ENCODE measurements around the gene SERGEF. TPM values are rescaled to one million over a fixed set of nuclear protein-coding genes. Genes with fewer than 3 reads are reported as not detected.

SERGEF gene
- total RNA-seq, 1 donor from 2014 or later: 17.6 TPM

- Mint-ChIP-seq H3K4me1 (ENCODE audit: low read depth, unreplicated experiment) (peaks cover 2% of the 10 kb centered on the region), H3K27me3 (ENCODE audit: low read depth, unreplicated experiment) (peaks cover 61% of the 10 kb centered on the region), H3K9me3 (ENCODE audit: unreplicated experiment) (no peaks in the 10 kb centered on the region), H3K36me3 (ENCODE audit: low read depth, unreplicated experiment) (no peaks in the 10 kb centered on the region), H3K27ac (ENCODE audit: unreplicated experiment) (no peak overlapping the region), H3K4me3 (ENCODE audit: unreplicated experiment) (no peak overlapping the region)
- Histone ChIP-seq H4K20me1 (ENCODE audit: insufficient read depth, low read length) (no peaks in the 10 kb centered on the region), H3K79me2 (ENCODE audit: insufficient read depth, low read length) (no peaks in the 10 kb centered on the region), H3K4me2 (ENCODE audit: low read length) (no peak overlapping the region), H2AFZ (ENCODE audit: low read depth, low read length) (no peak overlapping the region), H3K9me3 (ENCODE audit: insufficient read depth, low read depth, low read length) (no peaks in the 10 kb centered on the region), H3K9ac (ENCODE audit: low read length) (no peak overlapping the region), H3K36me3 (ENCODE audit: insufficient read depth, low read length) (no peaks in the 10 kb centered on the region), H3K27me3 (ENCODE audit: insufficient read depth, low read length) (peaks cover 3% of the 10 kb centered on the region), H3K27ac (ENCODE audit: low read depth, low read length) (no peak overlapping the region), H3K4me1 (ENCODE audit: insufficient read depth, low read length) (peaks cover 3% of the 10 kb centered on the region), H3K4me3 (ENCODE audit: insufficient read depth, low read depth, low read length) (no peak overlapping the region)
- DNase-seq (ENCODE audit: low read depth) (no peak), FAIRE-seq (no peak)
- TF ChIP-seq CTCF (IDR thresholded peaks at IDR 0.05; ENCODE audit: insufficient read depth, low read depth, low read length) (no peak), EZH2 (IDR thresholded peaks at IDR 0.05; ENCODE audit: insufficient read depth, low read length) (no peak)
Observed at GRCh38 chr11:17748761-17749721, 263.8 kb downstream of the SERGEF start.

GRCh38 chr11:17748044-17748443, 264.8 kb downstream of the SERGEF start:
- no peaks in the 10 kb centered on the region for H3K79me2 ChIP-seq (ENCODE audit: insufficient read depth, low read length)
- H3K4me3 ChIP-seq (ENCODE audit: insufficient read depth, low read depth, low read length): no peak overlapping the region
- H3K9me3 Mint-ChIP-seq (ENCODE audit: unreplicated experiment): no peaks in the 10 kb centered on the region
- DNase-seq (ENCODE audit: low read depth) (no peak), FAIRE-seq (no peak)
- no peaks in the 10 kb centered on the region for H3K36me3 ChIP-seq (ENCODE audit: insufficient read depth, low read length)
- no peak overlapping the region for H2AFZ ChIP-seq (ENCODE audit: low read depth, low read length)
- no peak overlapping the region for H3K9ac ChIP-seq (ENCODE audit: low read length)
- H3K27ac Mint-ChIP-seq (ENCODE audit: unreplicated experiment): peak overlapping the region; percentile 60
- H3K27me3 Mint-ChIP-seq (ENCODE audit: low read depth, unreplicated experiment): peaks cover 56% of the 10 kb centered on the region
- TF ChIP-seq CTCF (IDR thresholded peaks at IDR 0.05; ENCODE audit: insufficient read depth, low read depth, low read length) (no peak), EZH2 (IDR thresholded peaks at IDR 0.05; ENCODE audit: insufficient read depth, low read length) (no peak)
- no peak overlapping the region for H3K27ac ChIP-seq (ENCODE audit: low read depth, low read length)
- H4K20me1 ChIP-seq (ENCODE audit: insufficient read depth, low read length): no peaks in the 10 kb centered on the region
- no peaks in the 10 kb centered on the region for H3K27me3 ChIP-seq (ENCODE audit: insufficient read depth, low read length)
- H3K4me2 ChIP-seq (ENCODE audit: low read length): no peak overlapping the region
- peaks cover 7% of the 10 kb centered on the region for H3K4me1 Mint-ChIP-seq (ENCODE audit: low read depth, unreplicated experiment)
- H3K4me3 Mint-ChIP-seq (ENCODE audit: unreplicated experiment): no peak overlapping the region
- H3K36me3 Mint-ChIP-seq (ENCODE audit: low read depth, unreplicated experiment): no peaks in the 10 kb centered on the region
- peaks cover 11% of the 10 kb centered on the region for H3K4me1 ChIP-seq (ENCODE audit: insufficient read depth, low read length)
- H3K9me3 ChIP-seq (ENCODE audit: insufficient read depth, low read depth, low read length): no peaks in the 10 kb centered on the region

Measured in astrocyte (in vitro differentiated cells and primary cell).